Testis (tissue), 3 donors: ENCODE results near the gene RBM6. TPM values are rescaled to one million over a fixed set of nuclear protein-coding genes. Genes with fewer than 3 reads are reported as not detected.

Experiments
- DNase-seq: peaks from one replicate; pipeline ENCODE4 v3.0.0-alpha.2; 2019
- H3K27ac ChIP-seq, 2 donors: fragments of 200-600 bp; sonication (generic); one replicate each; pipeline ENCODE4 v1.5.1; 2019
- H3K27me3 ChIP-seq: fragments of 200-600 bp; sonication (generic); one replicate; pipeline ENCODE4 v1.5.1; 2019
- H3K36me3 ChIP-seq: fragments of 200-600 bp; sonication (generic); one replicate; pipeline ENCODE4 v1.5.1; 2017; ENCODE audit warnings: low read depth; ENCODE audit errors: missing control alignments
- H3K4me1 ChIP-seq: fragments of 200-600 bp; sonication (generic); one replicate; pipeline ENCODE4 v1.5.1; 2019
- H3K4me3 ChIP-seq, 2 donors: fragments of 200-600 bp; sonication (generic); one replicate each; pipeline ENCODE4 v1.5.1; 2017 to 2019
- H3K9me3 ChIP-seq: fragments of 200-600 bp; sonication (generic); one replicate; pipeline ENCODE4 v1.5.1; 2017
- CTCF ChIP-seq, 3 experiments: fragments of 450-650 bp in 2 of 3; fragments of 200-600 bp in 1 of 3; sonication (generic) in 1 of 3; IDR thresholded peaks; one replicate each; pipeline ENCODE4 v1.5.1; 2016 to 2019; ENCODE audit warnings: antibody characterized with exemption in 3 of 3, mild to moderate bottlenecking in 2 of 3, moderate library complexity in 1 of 3
- POLR2A ChIP-seq: fragments of 450-650 bp; IDR thresholded peaks from one replicate; pipeline ENCODE4 v1.6.1; 2017; ENCODE audit warnings: antibody characterized with exemption, mild to moderate bottlenecking, moderate library complexity
- WGBS, 2 donors: methylation state at CpG; one replicate each; pipeline ENCODE4 v1.1.5; 2018; 5-methylcytosine and 5-hydroxymethylcytosine counted together
- intact Hi-C: fragments of 100-400 bp; cut with DNase I; formaldehyde crosslinking; loops from one replicate; pipeline ENCODE4 v1.15.1; 2023; ENCODE audit warnings: low total_unique reads
- polyA plus RNA-seq: library from polyadenylated mRNA; stranded (reverse); fragments of 350-450 nt; fragmentation: Illumina TruSeq; extraction: RNeasy Lipid Tissue Mini Kit (QIAGEN cat#74804); gene quantifications from one replicate; pipeline ENCODE4 v1.2.3, GENCODE V29; 2014; ENCODE audit warnings: low read depth, low replicate concordance; ENCODE audit not compliant: insufficient read depth
- total RNA-seq, 2 donors: library from RNA; depleted of rRNA; stranded (reverse); fragments of >200 nt; gene quantifications; one replicate each; pipeline ENCODE4 v1.2.3, GENCODE V29; 2016

Gene RBM6
- total and polyA plus RNA-seq, 3 donors from 2014 or later: 104 to 229 (median 212) TPM

GRCh38 chr3:50102558-50102957, 162.6 kb downstream of the RBM6 start:
- intact Hi-C loops: no loop called here
- no peaks in the 10 kb centered on the region for H3K9me3 ChIP-seq
- no peak overlapping the region for H3K27ac ChIP-seq
- no peak overlapping the region for H3K4me3 ChIP-seq
- no peak for TF ChIP-seq CTCF (IDR thresholded peaks at IDR 0.05)
- TF ChIP-seq POLR2A: no peak
- 93 to 97% methylated on average over 7 of the region's 7 CpGs for WGBS, 2 donors
- no peaks in the 10 kb centered on the region for H3K27me3 ChIP-seq
- no peaks in the 10 kb centered on the region for H3K4me1 ChIP-seq
- H3K36me3 ChIP-seq: no peaks in the 10 kb centered on the region
- DNase-seq: no peak

DNA sequence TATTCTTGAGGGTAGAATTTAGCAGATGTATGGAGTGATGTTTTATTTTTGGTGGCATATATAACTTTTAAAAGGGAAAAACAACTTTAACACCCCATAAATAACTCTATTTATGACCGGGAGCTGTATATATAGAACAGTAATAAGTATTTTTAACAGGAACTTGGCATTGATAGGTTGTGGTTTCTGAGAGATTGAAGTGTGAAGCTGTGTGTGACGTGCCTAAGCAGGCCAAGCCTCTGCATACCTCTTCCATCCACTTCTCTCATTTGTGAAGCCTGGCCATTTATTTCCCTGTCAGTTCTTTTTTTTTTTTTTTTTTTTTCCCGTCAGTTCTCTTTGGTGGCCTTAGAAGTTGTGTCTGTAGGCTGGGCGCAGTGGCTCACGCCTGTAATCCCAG, 171.8 kb downstream of the RBM6 start:
- Histone ChIP-seq H3K27me3 (no peaks in the 10 kb centered on the region), H3K36me3 (no peaks in the 10 kb centered on the region), H3K9me3 (no peaks in the 10 kb centered on the region), H3K4me3 (no peak overlapping the region), H3K4me1 (no peaks in the 10 kb centered on the region), H3K27ac (no peak overlapping the region)
- intact Hi-C loops: no loop called here
- WGBS, 2 donors: 88 to 91% methylated on average over 5 of the region's 5 CpGs
- no peak for DNase-seq
- TF ChIP-seq CTCF (IDR thresholded peaks at IDR 0.05): no peak
- TF ChIP-seq POLR2A: no peak

- Histone ChIP-seq H3K9me3 (no peaks in the 10 kb centered on the region), H3K27ac (no peak overlapping the region), H3K4me1 (no peaks in the 10 kb centered on the region), H3K4me3 (no peak overlapping the region), H3K36me3 (no peaks in the 10 kb centered on the region), H3K27me3 (no peaks in the 10 kb centered on the region)
- intact Hi-C loops: no loop called here
- DNase-seq: no peak
- 90 to 98% methylated on average over 3 of the region's 3 CpGs for WGBS, 2 donors
- TF ChIP-seq POLR2A (no peak), CTCF (IDR thresholded peaks at IDR 0.05) (no peak)
Measured at GRCh38 chr3:50112462-50112861, 172.5 kb downstream of the RBM6 start.

DNA sequence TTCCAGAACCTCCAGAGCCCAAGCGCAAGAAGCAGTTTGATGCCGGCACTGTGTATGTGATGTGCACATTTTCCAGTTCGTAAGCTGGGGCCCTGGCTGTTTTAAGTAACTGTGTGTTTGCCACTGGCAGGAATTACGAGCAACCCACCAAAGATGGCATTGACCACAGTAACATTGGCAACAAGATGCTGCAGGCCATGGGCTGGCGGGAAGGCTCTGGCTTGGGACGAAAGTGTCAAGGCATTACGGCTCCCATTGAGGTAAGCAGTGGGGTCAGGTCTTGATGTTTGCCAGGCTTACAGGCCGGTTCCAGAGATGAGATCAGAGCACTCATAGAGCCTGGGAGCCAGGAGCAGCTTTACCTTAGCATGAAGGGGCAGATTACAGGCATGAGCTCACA, 177.2 kb downstream of the RBM6 start:
- Histone ChIP-seq H3K4me3 (no peak overlapping the region), H3K27me3 (no peaks in the 10 kb centered on the region), H3K4me1 (peaks cover 3% of the 10 kb centered on the region), H3K9me3 (no peaks in the 10 kb centered on the region), H3K27ac (no peak overlapping the region), H3K36me3 (no peaks in the 10 kb centered on the region)
- intact Hi-C loops: no loop called here
- no peak for TF ChIP-seq CTCF (IDR thresholded peaks at IDR 0.05)
- no peak for TF ChIP-seq POLR2A
- DNase-seq: no peak
- 88 to 90% methylated on average over 8 of the region's 8 CpGs for WGBS, 2 donors

DNA sequence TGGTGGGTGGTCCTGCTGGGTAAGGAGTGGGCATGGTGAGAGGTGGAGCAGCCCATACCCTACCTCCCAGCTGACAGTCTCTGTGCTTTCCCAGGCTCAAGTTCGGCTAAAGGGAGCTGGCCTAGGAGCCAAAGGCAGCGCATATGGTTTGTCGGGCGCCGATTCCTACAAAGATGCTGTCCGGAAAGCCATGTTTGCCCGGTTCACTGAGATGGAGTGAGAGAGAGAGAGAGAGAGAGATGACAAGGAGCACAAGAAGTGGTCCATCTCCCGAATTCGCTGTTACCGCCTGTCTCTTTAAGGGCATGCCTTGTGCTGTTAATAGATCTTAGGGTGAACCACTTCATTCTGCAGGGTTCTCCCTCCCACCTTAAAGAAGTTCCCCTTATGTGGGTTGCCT, 178.3 kb downstream of the RBM6 start:
- Histone ChIP-seq H3K27me3 (no peaks in the 10 kb centered on the region), H3K4me1 (peaks cover 4% of the 10 kb centered on the region), H3K4me3 (no peak overlapping the region), H3K36me3 (no peaks in the 10 kb centered on the region), H3K9me3 (no peaks in the 10 kb centered on the region), H3K27ac (no peak overlapping the region)
- no peak for TF ChIP-seq POLR2A
- TF ChIP-seq CTCF (IDR thresholded peaks at IDR 0.05): no peak
- intact Hi-C loops: no loop called here
- no peak for DNase-seq
- WGBS, 2 donors: 85 to 88% methylated on average over 10 of the region's 10 CpGs
